Retinal pigment epithelial cell (primary cell): ENCODE measurements around the gene IL31RA.

ENCODE experiments used
- DNase-seq: peaks from one replicate; pipeline ENCODE4 v3.0.0-alpha.2; 2010; ENCODE audit warnings: low read depth
- H3K4me3 ChIP-seq: 2 replicates; pipeline ENCODE4 v1.5.1; 2011; ENCODE audit warnings: mild to moderate bottlenecking, low read length, control low read depth, moderate library complexity
- TF ChIP-seq, protein P1 (sequence below): conservative IDR thresholded peaks from 2 replicates; pipeline ENCODE4 v1.5.1; 2011; ENCODE audit warnings: low read depth, low read length, control low read depth, inconsistent platforms

Gene IL31RA

DNA sequence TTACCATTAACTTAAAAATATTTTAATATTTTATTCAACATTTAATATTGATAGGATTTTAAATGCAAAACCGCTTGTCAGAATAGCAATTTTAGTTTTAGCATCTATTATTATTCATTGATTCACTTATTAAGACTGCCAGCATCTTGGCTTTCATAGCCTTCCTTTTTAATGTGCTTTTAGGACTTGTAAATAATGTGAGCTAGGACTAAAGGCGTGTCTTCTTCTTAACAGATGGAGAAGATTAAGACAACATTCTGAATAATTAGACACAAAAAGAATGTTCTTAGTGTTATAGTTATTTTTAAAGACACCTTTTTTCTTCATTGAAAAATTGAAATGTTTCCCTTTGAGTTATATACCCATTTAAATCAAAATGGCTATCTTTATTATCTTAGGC is 6.9 kb downstream of the IL31RA start:
- H3K4me3 ChIP-seq = no peak overlapping the region
- no peak for DNase-seq
- TF ChIP-seq, protein P1, sequence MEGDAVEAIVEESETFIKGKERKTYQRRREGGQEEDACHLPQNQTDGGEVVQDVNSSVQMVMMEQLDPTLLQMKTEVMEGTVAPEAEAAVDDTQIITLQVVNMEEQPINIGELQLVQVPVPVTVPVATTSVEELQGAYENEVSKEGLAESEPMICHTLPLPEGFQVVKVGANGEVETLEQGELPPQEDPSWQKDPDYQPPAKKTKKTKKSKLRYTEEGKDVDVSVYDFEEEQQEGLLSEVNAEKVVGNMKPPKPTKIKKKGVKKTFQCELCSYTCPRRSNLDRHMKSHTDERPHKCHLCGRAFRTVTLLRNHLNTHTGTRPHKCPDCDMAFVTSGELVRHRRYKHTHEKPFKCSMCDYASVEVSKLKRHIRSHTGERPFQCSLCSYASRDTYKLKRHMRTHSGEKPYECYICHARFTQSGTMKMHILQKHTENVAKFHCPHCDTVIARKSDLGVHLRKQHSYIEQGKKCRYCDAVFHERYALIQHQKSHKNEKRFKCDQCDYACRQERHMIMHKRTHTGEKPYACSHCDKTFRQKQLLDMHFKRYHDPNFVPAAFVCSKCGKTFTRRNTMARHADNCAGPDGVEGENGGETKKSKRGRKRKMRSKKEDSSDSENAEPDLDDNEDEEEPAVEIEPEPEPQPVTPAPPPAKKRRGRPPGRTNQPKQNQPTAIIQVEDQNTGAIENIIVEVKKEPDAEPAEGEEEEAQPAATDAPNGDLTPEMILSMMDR = no peak

- TF ChIP-seq, protein P1 = no peak
- H3K4me3 ChIP-seq = no peak overlapping the region
Observed at GRCh38 chr5:55860288-55860687, 9.1 kb downstream of the IL31RA start.

DNA sequence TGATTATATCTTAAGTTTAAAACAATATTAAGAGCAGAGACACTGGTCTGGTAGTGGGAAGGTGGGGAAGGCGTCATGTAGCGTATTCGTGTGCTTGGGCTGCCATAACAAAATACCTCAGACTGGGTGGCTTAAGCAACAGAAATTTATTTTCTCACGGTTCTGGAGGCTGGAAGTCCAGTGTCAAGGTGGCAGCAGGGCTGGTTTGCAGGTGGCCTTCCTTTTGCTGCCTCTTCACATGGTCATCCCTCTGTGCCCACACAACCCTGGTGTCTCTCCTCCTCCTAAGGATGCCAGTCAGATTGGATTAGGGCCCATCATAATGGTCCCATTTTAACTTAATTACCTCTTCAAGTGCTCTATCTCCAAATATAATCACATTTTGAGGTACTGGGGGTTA is 9.6 kb downstream of the IL31RA start:
- H3K4me3 ChIP-seq = no peak overlapping the region
- DNase-seq = no peak

More at GRCh38 chr5:55860288-55860687, 9.1 kb downstream of the IL31RA start:
- DNase-seq = no peak

DNA sequence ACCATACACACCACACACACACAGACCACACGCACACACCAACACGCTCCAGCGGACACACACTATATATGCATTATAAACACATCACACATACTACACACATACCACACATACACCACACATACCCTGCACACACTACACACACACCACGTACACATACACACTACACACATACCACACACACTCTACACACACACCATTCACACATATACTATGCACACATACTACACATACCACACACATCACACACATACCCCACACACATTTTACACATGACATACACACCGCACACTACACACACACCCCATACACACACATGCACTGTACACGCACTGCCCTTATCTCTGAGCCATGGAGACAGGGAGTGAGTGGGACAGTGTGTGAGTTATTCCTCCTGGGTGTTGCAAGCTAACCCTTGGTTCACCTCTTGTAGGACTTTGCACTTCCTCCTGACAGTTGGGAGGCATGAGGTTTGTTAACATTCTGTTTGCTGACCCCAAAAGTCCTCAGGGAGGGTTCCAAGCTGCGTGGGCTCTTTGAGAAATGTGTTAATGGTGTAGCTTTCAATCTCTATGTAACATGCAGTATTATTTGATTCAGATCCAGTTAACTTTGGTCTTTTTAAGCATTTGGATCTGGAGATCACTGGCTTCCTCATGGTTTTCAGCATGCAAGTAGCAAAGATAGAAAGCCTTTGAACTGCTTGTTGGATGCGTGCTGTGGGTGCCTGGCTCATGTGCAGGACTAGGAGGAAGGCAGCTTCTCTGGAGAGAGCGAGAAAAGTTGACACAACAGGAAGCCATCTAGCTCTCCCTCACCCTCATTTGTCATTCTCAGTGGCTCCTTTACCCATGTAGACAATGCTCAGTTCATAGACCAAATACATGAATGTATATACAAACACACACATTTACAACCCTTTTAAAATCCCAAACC is 13.7 kb downstream of the IL31RA start:
- no peak for DNase-seq
- H3K4me3 ChIP-seq = no peak overlapping the region
- TF ChIP-seq, protein P1 = no peak

More for the DNA sequence above, 9.6 kb downstream of the IL31RA start:
- TF ChIP-seq, protein P1 = no peak

DNA sequence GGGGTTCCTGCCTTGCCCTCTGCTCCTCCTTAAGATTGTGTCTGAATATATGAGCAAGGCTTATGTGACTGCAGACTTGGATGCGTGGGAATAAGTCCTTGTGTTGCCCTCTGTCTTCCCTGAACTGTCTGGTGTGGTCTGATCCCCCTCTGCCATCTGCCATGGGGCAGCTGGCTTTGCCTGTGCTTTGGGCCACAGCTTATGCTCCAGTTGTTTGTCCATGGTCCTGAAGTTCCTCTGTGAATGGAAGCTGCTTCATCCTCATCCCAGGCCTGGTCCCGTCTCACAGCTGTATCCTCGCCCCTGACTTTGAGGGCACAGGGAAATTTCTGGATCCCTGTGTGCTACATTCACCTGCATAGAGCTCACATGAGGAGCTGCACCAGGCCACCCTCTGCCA is 14.7 kb downstream of the IL31RA start:
- DNase-seq = no peak
- TF ChIP-seq, protein P1 = no peak
- H3K4me3 ChIP-seq = no peak overlapping the region

GRCh38 chr5:55866485-55866884 is 15.3 kb downstream of the IL31RA start:
- TF ChIP-seq, protein P1 = no peak
- DNase-seq = no peak
- no peak overlapping the region for H3K4me3 ChIP-seq

DNA sequence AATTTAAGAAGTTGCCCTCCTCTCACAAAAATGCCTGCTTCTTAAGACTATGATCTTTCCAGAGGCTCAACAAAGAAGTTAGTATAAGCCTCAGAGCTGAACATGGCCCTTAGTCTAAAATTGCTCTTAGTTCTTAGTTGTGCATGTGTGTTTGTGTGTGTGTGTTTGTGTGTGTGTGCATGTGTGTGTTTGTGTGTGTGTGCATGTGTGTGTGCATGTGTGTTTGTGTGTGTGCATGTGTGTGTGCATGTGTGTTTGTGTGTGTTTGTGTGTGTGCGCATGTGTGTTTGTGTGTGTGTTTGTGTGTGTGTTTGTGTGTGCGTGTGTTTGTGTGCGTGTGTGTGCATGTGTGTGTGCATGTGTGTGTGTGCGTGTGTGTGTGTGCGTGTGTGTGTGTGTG is 15.8 kb downstream of the IL31RA start:
- no peak overlapping the region for H3K4me3 ChIP-seq
- TF ChIP-seq, protein P1 = no peak
- no peak for DNase-seq
